Kidney epithelial cell (primary cell): ENCODE data around the gene ACTN4. TPM values are rescaled to one million over a fixed set of nuclear protein-coding genes. Genes with fewer than 3 reads are reported as not detected.

Experiments used
- DNase-seq: peaks from one replicate; pipeline ENCODE4 v3.0.0-alpha.2; 2010; ENCODE audit warnings: low read depth
- H3K27me3 ChIP-seq: 2 replicates; pipeline ENCODE4 v1.6.0; 2011; ENCODE audit warnings: low read length; ENCODE audit not compliant: control insufficient read depth, insufficient read depth
- H3K36me3 ChIP-seq: 2 replicates; pipeline ENCODE4 v1.5.1; 2011; ENCODE audit warnings: low read length; ENCODE audit not compliant: control insufficient read depth, insufficient read depth
- H3K4me3 ChIP-seq: 2 replicates; pipeline ENCODE4 v1.5.1; 2011; ENCODE audit warnings: low read depth, mild to moderate bottlenecking, control low read depth, low read length
- total RNA-seq: library from RNA; depleted of rRNA; stranded (reverse); fragments of >200 nt; gene quantifications from 2 replicates; pipeline ENCODE4 v1.2.3, GENCODE V29; 2015
- TF ChIP-seq, protein P1 (sequence below): IDR thresholded peaks from 2 replicates; pipeline ENCODE4 v1.5.1; 2011; ENCODE audit warnings: mild to moderate bottlenecking, moderate library complexity, low read length, control low read depth, inconsistent platforms; ENCODE audit not compliant: insufficient read depth, poor library complexity, severe bottlenecking

The ACTN4 gene
- total RNA-seq, 1 donor from 2014 or later: 821 TPM

DNA sequence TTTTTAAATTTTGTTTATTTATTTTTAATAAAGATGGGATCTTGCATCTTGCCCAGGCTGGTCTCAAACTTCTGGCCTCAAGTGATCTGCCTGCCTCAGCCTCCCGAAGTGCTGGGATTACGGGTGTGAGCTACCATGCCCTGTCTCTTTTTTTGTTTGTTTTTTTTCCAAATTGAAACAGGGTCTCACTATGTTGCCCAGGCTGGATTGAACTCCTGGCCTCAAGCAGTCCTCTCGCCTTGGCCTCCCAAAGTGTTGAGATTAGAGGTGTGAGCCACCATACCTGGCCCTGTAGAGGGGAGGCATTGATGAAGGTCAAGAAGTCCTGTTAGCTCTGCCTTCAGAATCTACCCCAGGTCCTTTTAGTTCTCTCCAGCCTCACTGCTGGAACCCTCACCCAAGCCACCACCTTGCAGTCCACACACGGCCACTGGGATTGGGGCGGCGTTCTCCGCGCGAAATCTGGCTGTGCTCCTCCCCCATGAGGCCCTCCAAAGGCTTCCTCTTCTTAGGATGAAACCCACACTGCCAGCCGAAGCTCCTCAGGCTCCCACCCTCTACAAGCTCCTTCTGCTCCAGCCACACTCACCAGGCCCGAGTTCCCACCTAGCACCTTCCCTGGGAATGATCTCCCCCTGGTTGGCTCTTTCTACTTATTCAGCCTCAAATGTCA is 34.9 kb downstream of the ACTN4 start:
- Histone ChIP-seq H3K27me3 (no peaks in the 10 kb centered on the region), H3K4me3 (no peak overlapping the region), H3K36me3 (no peaks in the 10 kb centered on the region)
- TF ChIP-seq, protein P1, sequence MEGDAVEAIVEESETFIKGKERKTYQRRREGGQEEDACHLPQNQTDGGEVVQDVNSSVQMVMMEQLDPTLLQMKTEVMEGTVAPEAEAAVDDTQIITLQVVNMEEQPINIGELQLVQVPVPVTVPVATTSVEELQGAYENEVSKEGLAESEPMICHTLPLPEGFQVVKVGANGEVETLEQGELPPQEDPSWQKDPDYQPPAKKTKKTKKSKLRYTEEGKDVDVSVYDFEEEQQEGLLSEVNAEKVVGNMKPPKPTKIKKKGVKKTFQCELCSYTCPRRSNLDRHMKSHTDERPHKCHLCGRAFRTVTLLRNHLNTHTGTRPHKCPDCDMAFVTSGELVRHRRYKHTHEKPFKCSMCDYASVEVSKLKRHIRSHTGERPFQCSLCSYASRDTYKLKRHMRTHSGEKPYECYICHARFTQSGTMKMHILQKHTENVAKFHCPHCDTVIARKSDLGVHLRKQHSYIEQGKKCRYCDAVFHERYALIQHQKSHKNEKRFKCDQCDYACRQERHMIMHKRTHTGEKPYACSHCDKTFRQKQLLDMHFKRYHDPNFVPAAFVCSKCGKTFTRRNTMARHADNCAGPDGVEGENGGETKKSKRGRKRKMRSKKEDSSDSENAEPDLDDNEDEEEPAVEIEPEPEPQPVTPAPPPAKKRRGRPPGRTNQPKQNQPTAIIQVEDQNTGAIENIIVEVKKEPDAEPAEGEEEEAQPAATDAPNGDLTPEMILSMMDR: no peak
- DNase-seq: no peak

DNA sequence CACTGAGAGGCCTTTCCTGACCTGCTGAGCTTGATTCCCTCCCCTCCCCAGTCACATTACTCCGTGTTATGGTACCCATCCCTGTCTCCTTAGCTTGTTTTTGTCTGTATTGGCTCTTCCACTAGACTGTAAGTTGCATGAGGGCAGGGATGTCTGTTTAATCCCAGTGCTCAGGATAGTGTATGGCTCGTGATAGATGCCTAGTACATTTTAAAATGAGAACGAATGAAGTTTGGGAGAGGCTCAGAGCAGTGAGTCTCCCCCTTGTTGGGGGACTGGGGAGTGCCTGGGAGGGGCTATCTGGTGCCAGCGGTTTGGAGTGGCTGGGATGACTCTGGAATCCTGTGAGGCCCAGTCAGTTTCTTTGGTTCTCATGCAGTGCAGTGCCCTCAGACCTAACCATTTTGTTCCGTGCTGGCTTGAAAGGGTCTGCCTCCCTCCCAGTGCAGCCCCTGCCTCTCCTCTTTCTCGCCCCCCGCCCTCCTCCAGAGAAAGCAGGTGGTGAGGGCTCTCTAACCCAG is 35.5 kb downstream of the ACTN4 start:
- Histone ChIP-seq H3K4me3 (no peak overlapping the region), H3K27me3 (no peaks in the 10 kb centered on the region), H3K36me3 (no peaks in the 10 kb centered on the region)
- TF ChIP-seq, protein P1: no peak
- no peak for DNase-seq

DNA sequence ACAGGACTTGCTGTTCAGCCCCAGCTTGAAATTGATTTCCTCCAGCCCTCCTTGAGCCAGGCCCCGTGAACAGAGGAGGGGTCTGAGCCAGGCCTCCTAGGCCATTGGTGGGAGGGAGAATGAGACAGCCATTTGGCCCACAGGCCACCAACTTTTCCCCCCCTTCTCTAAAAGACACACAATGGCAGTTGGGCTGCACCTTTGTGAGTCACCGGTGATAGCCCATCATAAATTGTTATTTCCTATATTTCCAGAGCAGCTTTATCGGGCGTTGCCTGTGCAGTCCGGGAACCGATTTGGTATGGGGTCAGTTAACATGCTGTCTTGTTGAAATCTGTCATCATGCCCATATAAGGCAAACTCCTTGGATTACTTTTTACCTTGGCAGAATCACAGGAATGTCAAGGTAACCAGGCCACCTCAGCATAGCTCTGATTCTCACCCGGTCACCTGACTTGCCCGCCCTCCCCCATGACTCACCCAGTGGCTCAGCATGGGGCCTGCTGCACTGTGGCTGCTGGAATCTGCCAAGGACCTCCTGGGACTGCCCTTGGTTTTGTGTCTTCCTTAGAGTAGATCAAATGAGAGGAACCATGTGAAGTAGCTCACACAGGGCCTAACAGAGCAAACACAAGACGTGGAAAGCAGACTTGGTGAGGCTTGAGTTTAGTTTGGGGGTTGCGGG is 36.1 kb downstream of the ACTN4 start:
- DNase-seq: peak; percentile 99
- Histone ChIP-seq H3K4me3 (no peak overlapping the region), H3K27me3 (no peaks in the 10 kb centered on the region), H3K36me3 (no peaks in the 10 kb centered on the region)
- TF ChIP-seq, protein P1: no peak

DNA sequence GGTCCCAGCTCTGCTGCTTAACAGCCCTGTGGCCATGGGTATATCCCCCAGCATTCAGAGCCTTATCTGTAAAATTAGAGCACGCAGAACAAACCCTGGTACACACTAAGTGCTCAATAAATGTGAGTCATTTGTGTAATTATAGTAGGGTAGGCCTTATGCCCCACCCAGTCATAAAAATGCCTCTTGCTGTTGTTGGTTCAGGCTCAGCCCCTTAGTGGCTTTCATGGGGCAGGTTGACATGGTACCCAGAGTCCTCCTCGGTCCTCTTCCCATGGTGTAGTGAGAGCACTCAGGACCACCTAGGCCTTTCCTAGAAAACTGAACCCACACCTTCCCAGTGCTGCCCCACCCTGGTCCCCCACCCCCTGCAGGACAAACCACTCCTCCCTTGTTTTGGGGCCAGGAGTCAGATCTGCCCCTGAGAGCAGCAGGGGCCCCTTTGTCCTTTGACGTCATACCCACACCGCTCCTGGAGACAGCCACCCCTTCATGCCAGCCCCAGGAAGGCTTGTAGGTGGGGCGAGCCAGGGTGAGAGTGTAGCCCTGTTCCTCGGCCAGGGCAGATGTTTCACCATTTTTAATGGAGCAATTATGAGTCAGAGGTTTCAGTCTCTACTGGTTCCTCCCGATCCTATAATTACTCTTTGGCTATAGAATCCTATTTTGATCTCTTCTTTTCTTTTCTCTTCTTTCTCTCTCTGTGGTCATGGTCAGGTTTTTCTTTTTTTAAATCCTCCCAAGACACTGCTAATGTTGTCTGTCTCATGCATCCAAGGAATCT is 36.8 kb downstream of the ACTN4 start:
- DNase-seq: no peak
- no peaks in the 10 kb centered on the region for H3K27me3 ChIP-seq
- H3K36me3 ChIP-seq: no peaks in the 10 kb centered on the region
- TF ChIP-seq, protein P1: no peak
- no peak overlapping the region for H3K4me3 ChIP-seq

DNA sequence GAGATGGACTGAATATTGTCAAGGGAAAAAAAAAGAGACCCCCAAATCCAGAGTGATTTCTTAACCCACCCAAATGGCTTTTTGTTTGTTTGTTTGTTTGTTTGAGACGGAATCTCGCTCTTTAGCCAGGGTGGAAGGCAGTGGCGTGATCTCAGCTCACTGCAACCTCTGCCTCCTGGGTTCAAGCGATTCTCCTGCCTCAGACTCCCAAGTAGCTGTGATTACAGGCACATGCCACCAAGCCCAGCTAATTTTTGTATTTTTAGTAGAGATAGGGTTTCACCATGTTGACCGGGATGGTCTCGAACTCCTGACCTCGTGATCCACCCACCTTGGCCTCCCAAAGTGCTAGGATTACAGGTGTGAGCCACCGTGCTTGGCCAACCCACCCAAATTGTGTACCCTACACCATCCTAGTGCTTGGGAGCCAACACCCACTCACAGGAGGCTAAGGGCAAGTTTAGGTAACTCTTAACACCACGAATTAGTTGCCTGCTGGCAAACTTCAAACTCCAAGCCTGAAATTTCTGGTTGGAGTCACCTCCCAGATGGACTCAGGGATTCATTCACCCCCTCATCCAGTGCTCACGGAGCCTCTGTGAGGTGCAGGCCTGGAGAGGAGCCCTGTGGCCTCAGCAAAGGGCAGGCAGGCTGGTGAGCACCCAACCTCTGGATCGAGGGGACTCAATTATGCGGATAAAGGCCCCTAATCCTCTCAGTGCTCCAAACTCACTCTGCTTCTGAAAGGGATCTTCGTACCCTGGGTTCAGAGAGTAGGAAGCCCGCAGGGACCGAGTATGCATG is 37.6 kb downstream of the ACTN4 start:
- Histone ChIP-seq H3K36me3 (no peaks in the 10 kb centered on the region), H3K27me3 (no peaks in the 10 kb centered on the region), H3K4me3 (no peak overlapping the region)
- no peak for DNase-seq
- TF ChIP-seq, protein P1: no peak
